Measurements from ENCODE around the gene OR4C16. TPM values are rescaled to one million over a fixed set of nuclear protein-coding genes. Genes with fewer than 3 reads are reported as not detected.

The OR4C16 gene, protein sequence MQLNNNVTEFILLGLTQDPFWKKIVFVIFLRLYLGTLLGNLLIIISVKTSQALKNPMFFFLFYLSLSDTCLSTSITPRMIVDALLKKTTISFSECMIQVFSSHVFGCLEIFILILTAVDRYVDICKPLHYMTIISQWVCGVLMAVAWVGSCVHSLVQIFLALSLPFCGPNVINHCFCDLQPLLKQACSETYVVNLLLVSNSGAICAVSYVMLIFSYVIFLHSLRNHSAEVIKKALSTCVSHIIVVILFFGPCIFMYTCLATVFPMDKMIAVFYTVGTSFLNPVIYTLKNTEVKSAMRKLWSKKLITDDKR
- total RNA-seq, result not detected

DNA sequence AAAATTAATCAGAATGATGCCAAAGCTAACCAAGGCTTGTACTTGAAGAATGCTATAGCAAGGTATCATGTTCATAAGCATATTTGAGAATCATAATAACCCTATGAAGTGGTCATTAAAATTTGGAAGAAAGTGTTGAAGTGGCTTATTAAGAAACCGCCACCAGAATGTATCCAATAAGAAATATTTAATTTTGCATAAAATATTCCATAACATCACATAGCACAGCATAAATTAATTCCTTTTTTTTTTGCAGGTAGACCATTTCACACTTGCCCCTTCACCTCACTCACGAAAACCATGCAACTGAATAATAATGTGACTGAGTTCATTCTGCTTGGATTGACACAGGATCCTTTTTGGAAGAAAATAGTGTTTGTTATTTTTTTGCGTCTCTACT is at the start of gene OR4C16:
Gene OR4C16, plus strand, starts transcription at position 301 of the 400 bp plus-strand sequence. Its CDS starts 0 bp downstream, at position 301.
- Histone ChIP-seq H3K27me3 (no peaks in the 10 kb centered on the region), H3K9me3 (peaks cover 0 to 4% (median 0%) of the 10 kb centered on the region in 4 donors), H3K4me1 (no peaks in the 10 kb centered on the region), H3K36me3 (no peaks in the 10 kb centered on the region), H3K4me3 (no peak within 1 kb of the TSS), H3K27ac (no peak within 1 kb of the TSS)
- ATAC-seq (ENCODE audit: low FRiP score in 2 of 2) (no peak), DNase-seq (no peak)
- WGBS, 2 donors, result 56 to 73% methylated on average over 3 of the region's 3 CpGs
- TF ChIP-seq POLR2A (IDR thresholded peaks at IDR 0.05), result no peak
- TF ChIP-seq, protein P1, sequence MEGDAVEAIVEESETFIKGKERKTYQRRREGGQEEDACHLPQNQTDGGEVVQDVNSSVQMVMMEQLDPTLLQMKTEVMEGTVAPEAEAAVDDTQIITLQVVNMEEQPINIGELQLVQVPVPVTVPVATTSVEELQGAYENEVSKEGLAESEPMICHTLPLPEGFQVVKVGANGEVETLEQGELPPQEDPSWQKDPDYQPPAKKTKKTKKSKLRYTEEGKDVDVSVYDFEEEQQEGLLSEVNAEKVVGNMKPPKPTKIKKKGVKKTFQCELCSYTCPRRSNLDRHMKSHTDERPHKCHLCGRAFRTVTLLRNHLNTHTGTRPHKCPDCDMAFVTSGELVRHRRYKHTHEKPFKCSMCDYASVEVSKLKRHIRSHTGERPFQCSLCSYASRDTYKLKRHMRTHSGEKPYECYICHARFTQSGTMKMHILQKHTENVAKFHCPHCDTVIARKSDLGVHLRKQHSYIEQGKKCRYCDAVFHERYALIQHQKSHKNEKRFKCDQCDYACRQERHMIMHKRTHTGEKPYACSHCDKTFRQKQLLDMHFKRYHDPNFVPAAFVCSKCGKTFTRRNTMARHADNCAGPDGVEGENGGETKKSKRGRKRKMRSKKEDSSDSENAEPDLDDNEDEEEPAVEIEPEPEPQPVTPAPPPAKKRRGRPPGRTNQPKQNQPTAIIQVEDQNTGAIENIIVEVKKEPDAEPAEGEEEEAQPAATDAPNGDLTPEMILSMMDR (IDR thresholded peaks at IDR 0.05), result no peak

DNA sequence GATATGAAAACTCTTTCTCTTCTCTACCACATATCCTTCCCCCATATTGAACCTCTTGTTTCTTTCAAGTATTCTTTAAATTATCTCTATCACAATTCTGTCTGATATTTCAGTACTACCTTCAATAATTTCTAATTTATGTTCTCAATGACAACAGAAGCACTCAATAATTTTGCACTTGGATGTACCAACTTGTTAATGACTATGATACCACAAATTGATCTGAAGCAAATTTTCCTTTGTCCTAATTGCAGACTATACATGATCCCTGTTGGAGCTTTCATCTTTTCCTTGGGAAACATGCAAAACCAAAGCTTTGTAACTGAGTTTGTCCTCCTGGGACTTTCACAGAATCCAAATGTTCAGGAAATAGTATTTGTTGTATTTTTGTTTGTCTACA is 17.8 kb upstream of the OR4C16 start, which contains the start of gene OR4C15:
Gene OR4C15, plus strand, starts transcription at position 301 of the 400 bp plus-strand sequence. Its CDS starts 0 bp downstream, at position 301.
- no peak within 1 kb of the TSS for H3K4me3 ChIP-seq
- no peak within 1 kb of the TSS for H3K27ac ChIP-seq
- no peaks in the 10 kb centered on the region for H3K9me3 ChIP-seq
- H3K4me1 ChIP-seq, result no peaks in the 10 kb centered on the region
- TF ChIP-seq POLR2AphosphoS5 (IDR thresholded peaks at IDR 0.05) (no peak), EP300 (IDR thresholded peaks at IDR 0.05) (no peak), POLR2A (IDR thresholded peaks at IDR 0.05) (no peak)
- TF ChIP-seq, protein P1 (IDR thresholded peaks at IDR 0.05), result no peak
- no peaks in the 10 kb centered on the region for H3K27me3 ChIP-seq
- no peak for DNase-seq
- no peak for ATAC-seq (ENCODE audit: low FRiP score in 2 of 2)
- H3K36me3 ChIP-seq, result no peaks in the 10 kb centered on the region

DNA sequence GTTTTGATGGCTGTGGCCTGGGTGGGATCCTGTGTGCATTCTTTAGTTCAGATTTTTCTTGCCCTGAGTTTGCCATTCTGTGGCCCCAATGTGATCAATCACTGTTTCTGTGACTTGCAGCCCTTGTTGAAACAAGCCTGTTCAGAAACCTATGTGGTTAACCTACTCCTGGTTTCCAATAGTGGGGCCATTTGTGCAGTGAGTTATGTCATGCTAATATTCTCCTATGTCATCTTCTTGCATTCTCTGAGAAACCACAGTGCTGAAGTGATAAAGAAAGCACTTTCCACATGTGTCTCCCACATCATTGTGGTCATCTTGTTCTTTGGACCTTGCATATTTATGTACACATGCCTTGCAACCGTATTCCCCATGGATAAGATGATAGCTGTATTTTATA is 620 bp downstream of the OR4C16 start:
- Histone ChIP-seq H3K27me3 (no peaks in the 10 kb centered on the region), H3K4me1 (no peaks in the 10 kb centered on the region), H3K36me3 (no peaks in the 10 kb centered on the region), H3K9me3 (peaks cover 0 to 4% (median 0%) of the 10 kb centered on the region in 4 donors), H3K4me3 (no peak overlapping the region), H3K27ac (no peak overlapping the region)
- 14 to 48% methylated on average over 1 of the region's 1 CpG for WGBS, 2 donors
- DNase-seq (no peak), ATAC-seq (ENCODE audit: low FRiP score in 2 of 2) (no peak)
- TF ChIP-seq, protein P1 (IDR thresholded peaks at IDR 0.05), result no peak
- no peak for TF ChIP-seq POLR2AphosphoS5 (IDR thresholded peaks at IDR 0.05)
- no peak for TF ChIP-seq EP300 (IDR thresholded peaks at IDR 0.05)
- TF ChIP-seq POLR2A (IDR thresholded peaks at IDR 0.05), result no peak

DNA sequence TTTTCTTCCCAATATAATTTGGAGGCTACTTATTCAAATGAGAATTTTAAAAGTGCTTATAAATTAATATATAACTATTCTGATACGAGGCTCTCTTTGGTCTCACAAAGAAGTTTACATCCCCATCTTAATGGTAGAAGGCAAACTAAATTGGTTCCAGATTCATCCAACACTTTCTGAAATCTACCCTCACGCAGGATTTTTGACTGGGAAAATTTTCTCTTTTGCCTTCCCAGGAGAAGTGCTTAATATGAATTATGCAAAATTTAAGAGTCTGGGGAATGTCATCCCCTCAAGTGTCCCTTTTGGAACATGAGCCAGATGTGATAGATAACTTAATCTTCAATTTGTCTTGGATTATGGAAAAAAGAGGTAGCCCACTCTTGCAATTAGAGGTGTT is 35.6 kb downstream of the OR4C16 start, which contains the start of gene OR4C11:
Gene OR4C11, minus strand, starts transcription at position 101 of the 400 bp plus-strand sequence. CDS start 3,272 bp downstream, outside the sequence.
- whole genome bisulfite sequencing, 2 donors, result 51 to 55% methylated on average over 2 of the region's 2 CpGs
- Histone ChIP-seq H3K9me3 (no peaks in the 10 kb centered on the region), H3K4me3 (no peak within 1 kb of the TSS), H3K27me3 (no peaks in the 10 kb centered on the region), H3K27ac (no peak within 1 kb of the TSS), H3K36me3 (no peaks in the 10 kb centered on the region), H3K4me1 (no peaks in the 10 kb centered on the region)
- no peak for DNase-seq
- TF ChIP-seq, protein P1 (IDR thresholded peaks at IDR 0.05), result no peak
- TF ChIP-seq EP300 (IDR thresholded peaks at IDR 0.05) (no peak), POLR2AphosphoS5 (IDR thresholded peaks at IDR 0.05) (no peak), POLR2A (IDR thresholded peaks at IDR 0.05) (no peak)
- no peak for ATAC-seq (ENCODE audit: low FRiP score in 2 of 2)

Other genes starting within 250 kb of the OR4C16 start
- not detected for gene OR4A16, start 228.9 kb upstream of the OR4C16 start, total RNA-seq
- gene OR4A15, start 204.2 kb upstream of the OR4C16 start, total RNA-seq, result not detected
- gene OR4C15, start 17.7 kb upstream of the OR4C16 start, total RNA-seq, result not detected
- gene OR4C11, start 35.5 kb downstream of the OR4C16 start, total RNA-seq, result not detected
- not detected for gene OR4P4, start 63.0 kb downstream of the OR4C16 start, total RNA-seq
- gene OR4S2, start 76.2 kb downstream of the OR4C16 start, total RNA-seq, result not detected
- gene OR4C6, start 90.1 kb downstream of the OR4C16 start, total RNA-seq, result not detected
- not detected for gene OR5D13, start 201.3 kb downstream of the OR4C16 start, total RNA-seq
- not detected for gene OR5D14, start 223.4 kb downstream of the OR4C16 start, total RNA-seq
- not detected for gene OR5L1, start 239.2 kb downstream of the OR4C16 start, total RNA-seq
- not detected for gene OR5D18, start 247.5 kb downstream of the OR4C16 start, total RNA-seq

Data from upper lobe of left lung (tissue), 6 donors.